ENCODE measurements around the gene MED26.

MED26 gene

DNA sequence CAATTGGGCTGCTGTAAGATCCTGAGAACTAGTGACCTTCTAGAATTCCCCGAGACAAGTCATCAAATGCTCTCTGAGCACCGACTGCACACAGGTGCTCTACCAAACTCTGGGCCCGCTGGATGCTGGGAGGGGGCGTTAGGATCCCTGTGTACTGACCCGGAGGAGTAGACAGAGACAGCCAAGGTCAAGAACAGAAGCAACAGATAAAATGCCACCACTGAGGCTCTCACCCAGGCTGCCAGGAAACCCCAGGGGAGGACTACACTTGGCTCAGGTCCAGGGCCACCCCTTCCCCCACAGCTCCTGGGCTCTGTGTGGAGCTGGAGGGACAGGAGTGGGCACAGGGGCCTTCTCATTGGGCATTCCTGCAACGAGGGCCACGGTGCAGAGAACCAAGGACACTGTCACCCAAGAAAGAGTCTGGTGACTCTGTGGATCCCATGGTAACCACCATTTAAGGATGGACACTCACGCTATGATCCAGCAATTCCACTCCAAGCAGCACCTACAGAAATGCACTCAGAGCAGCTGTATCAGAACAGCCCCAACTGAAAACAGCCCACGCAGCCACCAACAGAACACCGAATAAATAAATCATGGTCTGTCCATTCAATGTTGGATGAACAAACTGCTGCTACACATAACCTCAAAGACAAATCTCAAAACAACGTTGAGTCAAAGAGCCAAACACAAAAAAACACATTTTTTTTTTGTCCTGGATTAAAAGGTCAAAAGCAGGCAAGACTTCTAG lies 39.0 kb downstream of the MED26 start:
- no peak for DNase-seq (ENCODE audit: low spot score)

DNA sequence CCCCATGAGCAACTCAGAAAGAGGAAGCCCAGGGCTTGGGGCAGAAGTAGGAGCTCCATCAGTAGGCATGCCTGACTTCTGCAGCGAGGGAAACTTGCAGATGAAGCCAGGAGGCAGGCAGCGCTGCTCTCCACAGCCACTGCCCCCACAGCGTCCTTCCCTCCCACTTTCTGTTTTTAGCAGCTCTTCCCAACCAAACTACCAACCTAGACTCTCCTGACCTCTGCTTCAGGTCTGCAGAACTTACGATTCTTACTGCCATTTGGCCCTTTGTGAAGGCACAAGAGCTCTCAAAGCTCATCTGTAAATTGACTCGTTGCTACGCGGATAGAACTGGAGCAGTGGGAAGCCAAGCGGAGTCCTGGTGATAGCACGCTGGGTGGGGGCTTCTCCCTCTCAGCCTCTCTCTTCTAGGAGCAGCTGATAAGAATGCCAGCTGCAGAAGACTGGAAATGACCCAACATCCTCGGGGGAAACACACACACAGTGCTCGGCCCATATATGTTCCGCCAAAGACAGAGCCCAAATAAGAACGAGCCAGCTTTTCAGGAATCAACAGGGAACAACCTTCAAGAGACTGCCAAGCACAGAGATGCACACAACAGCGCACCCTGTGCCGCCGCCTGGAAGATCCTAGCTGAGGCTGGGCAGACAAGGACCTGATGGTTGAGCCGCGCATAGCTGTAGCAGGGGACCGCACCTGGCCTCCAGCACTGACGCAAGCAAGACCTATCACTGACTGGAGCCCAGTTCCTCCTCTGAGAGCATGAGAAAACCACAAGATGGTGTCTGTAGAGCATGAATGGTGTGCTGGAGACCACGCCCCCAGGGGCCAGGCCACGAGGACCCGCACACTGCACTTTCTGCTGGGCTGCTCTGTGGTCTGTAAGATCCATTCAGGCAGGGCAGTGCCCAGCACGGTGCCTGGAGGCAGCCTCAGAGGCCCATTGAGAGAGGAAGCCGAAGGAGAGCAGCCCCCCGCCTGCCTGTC lies 39.9 kb downstream of the MED26 start:
- DNase-seq (ENCODE audit: low spot score), result peak; percentile 70

- DNase-seq (ENCODE audit: low spot score), result peak; percentile 72
Observed at GRCh38 chr19:16586991-16587832, 40.8 kb downstream of the MED26 start.

DNA sequence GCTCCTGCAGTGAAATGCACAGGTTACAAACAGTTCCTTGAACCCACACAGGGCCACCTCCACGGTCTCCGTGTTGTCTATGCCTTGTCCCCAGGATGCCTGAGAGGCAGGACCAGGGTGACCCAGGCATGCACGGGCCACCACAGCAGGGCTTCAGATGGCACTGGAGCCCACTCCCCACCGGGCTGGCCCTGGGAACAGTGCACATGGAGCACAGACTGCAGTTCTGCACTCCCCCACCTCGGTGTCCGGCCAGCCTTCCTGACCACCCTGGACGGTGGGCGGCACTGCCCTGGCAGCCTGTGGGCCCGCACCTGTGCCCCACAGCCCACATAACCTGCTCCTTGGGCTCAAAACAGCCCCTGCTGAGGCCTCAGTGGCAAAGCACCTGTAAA lies 41.5 kb downstream of the MED26 start:
- no peak for DNase-seq (ENCODE audit: low spot score)

DNA sequence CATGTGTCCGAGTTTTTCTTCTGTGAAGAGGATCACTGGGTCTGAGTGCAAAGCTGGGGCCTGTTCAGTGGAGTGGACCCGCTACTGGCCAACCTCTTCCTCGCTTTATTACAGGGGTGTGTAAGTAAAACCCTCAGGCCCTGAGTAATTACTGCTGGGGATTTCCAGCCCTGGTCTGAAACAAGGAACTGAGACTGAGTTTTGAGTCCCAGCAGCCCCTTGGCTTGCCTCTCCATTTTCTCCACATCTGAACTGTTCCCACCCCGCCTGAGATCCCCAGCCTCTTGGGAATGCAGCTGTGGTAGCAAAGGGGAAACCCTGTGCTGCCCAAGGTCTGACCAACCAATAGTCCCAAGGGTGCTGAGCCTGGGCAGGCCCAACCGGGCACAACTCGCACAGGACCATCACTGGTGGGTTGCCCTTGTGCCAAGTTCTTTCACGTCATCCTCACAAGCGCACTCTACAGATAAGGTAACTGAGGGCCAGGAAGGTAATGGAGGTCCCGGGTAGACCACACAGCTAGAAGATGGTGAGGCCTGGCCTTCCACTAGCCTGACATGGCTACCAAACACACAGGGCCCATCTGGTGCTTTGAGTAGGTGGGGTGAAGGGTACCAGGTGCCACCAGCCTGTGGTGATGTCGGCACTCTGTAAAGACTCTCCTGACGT lies 42.1 kb downstream of the MED26 start:
- DNase-seq (ENCODE audit: low spot score), result no peak

DNA sequence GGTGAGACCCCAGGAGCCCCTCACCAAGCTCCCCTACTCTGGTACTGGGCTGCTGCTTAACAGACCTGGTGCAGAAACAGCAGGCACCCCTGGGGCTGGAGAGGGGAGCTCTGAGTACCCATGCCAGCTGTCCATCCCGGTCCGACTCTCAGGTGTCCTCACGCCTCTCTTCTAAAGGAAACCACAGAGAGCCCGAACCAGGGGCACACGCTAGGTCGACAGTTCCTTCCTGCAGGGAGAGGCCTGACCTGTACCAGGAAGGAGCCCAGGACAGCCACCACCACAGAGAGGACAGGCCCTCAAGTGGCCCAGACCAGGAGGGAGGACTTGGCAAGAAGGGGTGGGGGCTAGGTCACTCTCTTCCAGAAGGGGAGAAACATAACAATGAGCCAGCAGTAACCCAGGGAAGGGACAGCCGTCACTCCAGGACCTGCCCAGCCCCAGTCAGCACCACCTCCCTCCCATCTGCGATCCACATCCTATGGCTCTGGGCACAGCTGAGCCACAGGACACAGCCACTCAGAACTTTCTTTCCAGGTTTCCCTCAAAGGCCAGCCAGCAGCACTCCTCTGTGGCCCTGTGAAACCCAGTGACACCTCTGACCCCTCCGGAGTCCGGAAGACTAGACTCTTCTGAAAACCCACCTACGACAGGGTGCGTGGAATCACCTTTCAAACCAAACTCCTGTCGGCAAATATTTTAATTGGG lies 42.8 kb downstream of the MED26 start:
- DNase-seq (ENCODE audit: low spot score), result no peak

DNA sequence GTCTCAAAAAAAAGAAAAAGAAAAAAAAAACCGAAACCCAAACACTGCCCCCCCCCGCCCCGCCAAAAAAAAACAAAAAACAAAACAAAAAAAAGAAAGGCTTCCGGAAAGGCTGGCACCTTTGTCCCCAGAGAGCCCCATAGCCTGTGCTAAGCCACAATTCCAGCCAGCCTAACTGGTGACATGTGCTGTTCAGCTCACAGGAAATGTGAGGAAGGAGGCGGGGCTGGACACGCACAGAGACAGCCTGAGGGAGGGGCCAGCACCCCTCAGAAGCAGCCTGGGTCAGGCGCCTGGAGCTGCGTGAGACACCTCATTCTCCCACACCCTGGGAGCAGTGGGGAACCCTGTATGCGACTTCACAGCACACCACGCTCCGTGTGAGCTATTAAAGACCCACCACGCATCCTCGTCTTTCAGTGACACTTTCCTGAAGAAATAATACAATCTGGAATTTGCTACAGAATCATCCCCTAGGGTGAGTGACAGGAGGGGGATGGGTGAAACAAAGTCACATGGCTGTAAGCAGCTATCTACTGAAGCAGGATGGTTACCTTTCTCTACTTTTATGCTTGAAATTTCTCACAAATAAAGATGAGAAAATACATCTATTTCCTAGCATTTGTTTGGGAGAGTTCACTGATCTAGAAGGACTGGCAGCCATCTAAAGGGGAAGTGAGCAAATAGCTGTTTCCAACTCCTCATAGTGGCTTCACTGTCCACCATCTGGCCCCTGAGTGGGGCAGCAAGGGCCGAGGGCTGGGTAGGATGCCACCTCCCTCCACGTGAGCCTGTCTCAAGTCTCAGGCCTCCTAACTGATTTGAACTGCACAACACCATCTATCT lies 43.5 kb downstream of the MED26 start:
- peak; percentile 91 for DNase-seq (ENCODE audit: low spot score)

DNA sequence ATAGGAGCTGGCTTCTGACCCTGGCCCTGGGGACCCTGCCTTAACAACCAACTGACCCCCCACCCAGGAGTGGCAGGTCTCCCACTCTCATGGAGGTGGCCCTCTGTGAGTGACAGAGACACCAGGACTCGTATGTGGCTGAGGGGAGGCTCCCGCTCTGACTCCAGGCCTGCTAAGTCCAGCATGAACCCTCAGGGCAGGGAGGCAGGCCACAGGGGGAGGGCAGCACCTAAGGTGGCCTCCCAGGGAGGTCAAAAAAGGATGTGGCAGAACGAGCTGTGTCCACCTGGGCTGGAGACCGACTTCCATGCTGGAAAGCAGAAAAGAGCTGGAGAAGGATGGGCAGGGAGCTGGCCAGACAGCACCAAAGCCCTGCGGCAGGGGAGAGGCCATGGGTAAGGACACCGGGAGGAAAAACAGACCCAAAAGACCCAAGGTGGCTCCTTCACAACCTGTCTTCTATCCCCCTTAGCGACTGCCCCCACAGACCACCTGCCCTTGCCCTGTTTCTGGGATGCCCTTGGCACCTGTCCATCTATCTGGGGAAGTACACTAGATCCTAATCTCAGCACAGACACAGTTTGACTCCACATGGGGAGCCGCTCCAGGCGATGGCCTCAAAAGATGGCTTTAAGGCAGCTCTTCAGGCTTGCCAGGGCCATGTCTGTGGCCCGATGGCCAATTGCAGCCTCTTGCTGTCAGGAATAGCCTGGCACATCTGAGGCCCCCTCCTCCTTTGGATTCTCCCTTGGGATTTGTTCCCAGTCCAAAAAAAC lies 45.3 kb downstream of the MED26 start:
- no peak for DNase-seq (ENCODE audit: low spot score)

- DNase-seq (ENCODE audit: low spot score), result no peak
Observed at GRCh38 chr19:16581971-16582343, 46.0 kb downstream of the MED26 start.

DNA sequence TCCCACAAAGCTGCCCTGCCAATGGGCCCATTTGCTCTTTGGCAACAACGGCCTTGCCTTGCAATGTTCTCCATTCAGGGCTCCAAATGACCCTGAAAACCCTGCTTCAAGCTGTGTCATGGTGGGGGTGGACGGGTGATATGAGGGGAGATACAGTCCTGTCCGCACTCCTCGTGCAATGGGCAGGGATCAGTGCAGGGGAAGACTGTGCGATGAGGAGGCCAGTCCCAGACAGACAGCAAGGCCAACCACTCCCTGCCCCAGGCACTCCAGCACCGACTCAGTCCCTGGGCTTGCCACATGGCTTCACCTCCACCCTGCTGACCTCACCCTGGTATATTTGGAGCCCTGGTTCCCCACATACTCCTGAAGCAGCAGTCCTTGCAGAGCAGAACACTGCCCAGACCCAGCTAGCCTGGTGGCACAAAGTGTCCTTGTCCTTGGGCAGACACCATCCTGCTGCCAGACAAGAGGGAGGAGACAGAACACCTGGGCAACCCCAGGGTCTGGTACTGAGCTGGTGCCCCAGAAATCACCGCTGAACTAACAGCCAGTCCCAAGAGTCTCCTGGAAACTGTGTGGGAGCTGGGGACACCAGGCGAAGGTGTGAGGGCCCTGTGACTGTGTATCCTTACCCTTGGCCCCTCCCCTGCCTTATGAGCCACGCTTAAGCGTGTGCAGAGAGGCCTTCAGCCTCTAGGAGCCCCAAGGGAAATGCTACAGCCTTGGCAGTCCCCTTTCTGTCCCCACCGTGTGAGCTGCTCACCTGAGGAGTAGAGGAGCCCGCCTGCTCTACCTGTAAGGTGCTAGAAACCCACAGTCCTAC lies 46.6 kb downstream of the MED26 start:
- no peak for DNase-seq (ENCODE audit: low spot score)

DNA sequence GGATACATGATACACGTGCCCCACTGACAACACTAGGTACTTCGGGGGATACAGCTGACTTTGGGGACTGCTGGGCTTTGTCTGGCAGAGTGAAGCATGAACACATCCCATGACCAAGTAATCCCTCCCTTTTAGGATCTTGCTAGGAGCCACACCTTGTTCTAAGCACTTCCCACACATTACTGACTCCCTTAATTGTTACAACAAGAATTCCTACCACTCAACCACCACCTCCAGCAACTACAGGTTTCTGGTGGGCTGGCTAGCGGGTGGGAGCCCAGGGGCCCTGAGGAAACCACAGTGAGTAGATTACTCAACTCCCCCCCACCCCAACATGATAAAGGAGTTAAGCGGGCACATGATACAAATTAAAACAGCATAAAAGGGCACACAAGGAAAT lies 48.6 kb downstream of the MED26 start:
- no peak for DNase-seq (ENCODE audit: low spot score)

DNA sequence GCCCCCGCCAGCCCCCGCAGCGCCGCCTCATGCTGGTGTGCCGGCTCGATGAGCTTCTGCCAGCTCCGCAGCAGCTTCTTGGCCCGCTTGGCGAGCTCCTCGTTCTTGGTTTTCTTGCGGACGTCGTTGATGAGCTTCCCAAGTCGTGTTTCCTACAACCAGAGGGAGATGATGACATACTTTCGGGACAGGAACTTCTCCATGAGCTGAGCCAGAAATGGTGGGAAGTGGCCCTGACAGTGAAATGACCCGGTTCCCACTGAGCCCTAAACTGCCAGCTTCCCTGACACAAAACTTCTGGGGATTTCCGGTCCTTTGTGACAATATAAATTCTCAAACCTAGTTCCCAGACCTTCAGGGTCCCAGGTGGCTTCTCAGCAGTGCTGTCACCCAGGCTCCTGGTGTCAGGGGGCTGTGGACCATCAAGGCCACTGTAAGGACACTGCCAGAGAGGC lies 50.4 kb downstream of the MED26 start:
- no peak for DNase-seq (ENCODE audit: low spot score)

DNA sequence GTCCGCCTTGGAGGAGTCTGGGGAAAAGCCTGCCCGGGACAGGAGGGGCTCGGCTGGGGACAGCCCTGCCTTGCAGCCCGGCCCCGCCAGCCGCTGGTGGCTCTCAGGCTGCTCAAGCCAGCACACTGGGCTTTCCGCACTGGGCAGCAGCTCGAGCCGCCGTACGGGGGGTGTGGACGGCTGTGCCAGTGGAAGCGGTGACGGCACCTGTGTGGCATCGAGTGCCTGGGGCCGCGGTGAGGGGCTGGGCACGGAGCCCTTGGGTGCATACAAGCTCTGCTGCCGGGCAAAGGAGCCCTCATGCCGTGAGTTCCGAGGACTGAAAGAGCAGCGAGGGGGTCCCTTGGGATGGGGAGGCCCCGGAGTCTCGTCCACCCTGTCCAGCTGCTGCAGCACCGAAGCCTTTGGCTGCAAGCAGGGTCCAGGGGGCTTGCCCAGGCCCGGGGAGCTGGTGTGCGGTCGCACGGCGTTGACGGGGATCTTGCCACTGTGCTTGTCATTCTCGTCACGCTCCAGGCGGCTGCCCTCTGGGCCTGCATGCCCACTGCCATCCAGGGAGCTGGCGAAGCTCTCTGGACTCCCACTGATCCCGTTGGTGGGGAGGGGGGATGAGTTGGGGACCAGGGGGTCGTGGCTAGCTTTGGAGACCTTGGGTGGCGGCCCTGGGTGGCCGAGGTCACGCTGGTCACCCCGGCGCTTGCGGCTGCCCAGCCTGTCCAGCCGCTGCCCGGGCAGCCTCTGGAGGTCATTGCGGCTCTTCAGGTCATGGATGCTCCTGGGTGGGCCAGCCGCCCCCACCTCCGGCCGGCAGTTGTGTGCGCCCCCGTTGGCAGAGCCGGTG lies 51.1 kb downstream of the MED26 start:
- DNase-seq (ENCODE audit: low spot score), result no peak

GRCh38 chr19:16575861-16576689 lies 51.9 kb downstream of the MED26 start:
- no peak for DNase-seq (ENCODE audit: low spot score)

DNA sequence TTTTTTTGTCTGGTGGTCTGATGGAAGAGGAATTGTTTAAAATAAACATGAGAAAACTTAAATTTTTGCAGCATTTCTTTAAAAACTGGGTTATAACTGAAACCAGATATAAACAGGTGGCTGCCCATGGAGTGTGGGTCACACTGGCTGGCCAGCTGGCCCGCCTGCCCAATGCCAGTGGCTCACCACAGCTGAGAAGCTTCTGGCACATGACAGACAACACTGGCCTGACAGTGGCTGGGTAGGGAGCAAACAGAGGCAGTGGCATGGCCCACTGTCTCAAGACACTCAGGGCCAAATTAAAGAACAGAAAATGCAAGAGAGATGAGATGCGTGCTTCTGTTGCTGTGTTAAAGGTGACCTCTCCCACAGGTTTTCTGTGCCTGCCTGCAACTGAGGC lies 52.7 kb downstream of the MED26 start:
- DNase-seq (ENCODE audit: low spot score), result no peak

DNA sequence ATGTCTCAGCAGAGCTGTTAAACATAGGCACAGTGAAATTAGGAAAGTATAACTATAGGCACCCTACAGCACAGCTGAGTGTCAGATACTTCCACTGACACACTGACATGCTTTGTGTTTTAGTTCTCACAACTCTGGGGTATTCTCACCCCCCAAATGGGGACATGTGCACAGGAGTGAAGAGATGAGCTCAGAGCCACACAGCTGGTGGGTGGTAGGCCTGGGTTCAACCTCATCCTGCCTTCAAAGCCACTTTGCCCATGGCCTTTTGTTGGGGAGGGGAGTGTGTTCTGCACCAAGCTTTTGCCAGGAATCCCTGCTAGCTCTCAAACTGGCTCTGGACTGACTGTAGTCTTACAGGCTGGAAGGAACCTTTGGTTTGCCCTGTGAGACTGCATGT lies 54.1 kb downstream of the MED26 start:
- no peak for DNase-seq (ENCODE audit: low spot score)
